ENCODE measurements around the gene TARS1.
"Not testable (repeated sequence)": the region's sequence is repeated elsewhere in the genome, so short reads cannot be mapped to it uniquely, and the experiment has no call there.

The TARS1 gene

GRCh38 chr5:33488558-33489355 is 48.0 kb downstream of the TARS1 start:
- no peak for DNase-seq (ENCODE audit: low read depth)

GRCh38 chr5:33489481-33490067 is 48.8 kb downstream of the TARS1 start:
- DNase-seq (ENCODE audit: low read depth), result no peak

- no peak for DNase-seq (ENCODE audit: low read depth)
These were observed 49.4 kb downstream of the TARS1 start for GRCh38 chr5:33490071-33490665.

GRCh38 chr5:33491941-33492340 is 51.2 kb downstream of the TARS1 start:
- no peak for DNase-seq (ENCODE audit: low read depth)

- no peak for DNase-seq (ENCODE audit: low read depth)
These were observed 53.7 kb downstream of the TARS1 start for GRCh38 chr5:33494466-33494865.

- no peak for DNase-seq (ENCODE audit: low read depth)
These were observed 60.5 kb downstream of the TARS1 start for GRCh38 chr5:33501260-33501659.

- DNase-seq (ENCODE audit: low read depth), result no peak
These were observed 61.1 kb downstream of the TARS1 start for GRCh38 chr5:33501899-33502298.

GRCh38 chr5:33504570-33504969 is 63.8 kb downstream of the TARS1 start:
- DNase-seq (ENCODE audit: low read depth), result no peak

GRCh38 chr5:33507426-33507825 is 66.7 kb downstream of the TARS1 start:
- DNase-seq (ENCODE audit: low read depth), result no peak

GRCh38 chr5:33509036-33509435 is 68.3 kb downstream of the TARS1 start:
- no peak for DNase-seq (ENCODE audit: low read depth)

GRCh38 chr5:33513462-33514185 is 72.9 kb downstream of the TARS1 start:
- peak; percentile 36 for DNase-seq (ENCODE audit: low read depth)

GRCh38 chr5:33515366-33515765 is 74.6 kb downstream of the TARS1 start:
- DNase-seq (ENCODE audit: low read depth), result not testable (repeated sequence)

- DNase-seq (ENCODE audit: low read depth), result no peak
These were observed 75.7 kb downstream of the TARS1 start for GRCh38 chr5:33516421-33516820.
